Posterior vena cava (tissue), 2 donors: ENCODE data around the gene CHST15. TPM values are rescaled to one million over a fixed set of nuclear protein-coding genes. Genes with fewer than 3 reads are reported as not detected.

Experiments
- DNase-seq: peaks from one replicate; pipeline ENCODE4 v3.0.0-alpha.2; 2020; ENCODE audit warnings: low spot score
- intact Hi-C, 2 donors: fragments of 100-400 bp; cut with DNase I; formaldehyde crosslinking; loops; one replicate each; pipeline versions ENCODE4 v1.14.1 to v1.14.2; 2022 to 2023
- total RNA-seq, 2 donors: library from RNA; stranded (reverse); fragmentation: NEBNext Ultra II Directional; extraction: Animal tissue kit (Norgen Biotek cat#: 25700); gene quantifications; one replicate each; pipeline ENCODE4 v1.2.1, GENCODE V29; 2021
- donor health status: DM: yes; HTN: yes; CAD: no.
- donor health status: DM: yes; HTN: yes; CAD: no.

Gene CHST15
- total RNA-seq, 2 donors from 2014 or later: 25.8 to 30.1 TPM

GRCh38 chr10:124073978-124074377 lies 19.4 kb downstream of the CHST15 start:
- intact Hi-C loops: no loop called here
- DNase-seq: no peak

- intact Hi-C loops: no loop called here
- DNase-seq: no peak
These were observed 20.9 kb downstream of the CHST15 start for GRCh38 chr10:124072541-124072940.

GRCh38 chr10:124072106-124072505 lies 21.3 kb downstream of the CHST15 start:
- no peak for DNase-seq
- intact Hi-C loops: no loop called here

- intact Hi-C loops: no loop called here
- DNase-seq: peak; percentile 63
These were observed 22.3 kb downstream of the CHST15 start for GRCh38 chr10:124071141-124071540.

GRCh38 chr10:124070666-124071065 lies 22.7 kb downstream of the CHST15 start:
- peak; percentile 48 for DNase-seq

GRCh38 chr10:124069341-124070264 lies 23.8 kb downstream of the CHST15 start:
- intact Hi-C loops: no loop called here
- peak; percentile 56 for DNase-seq

More at GRCh38 chr10:124070666-124071065, 22.7 kb downstream of the CHST15 start:
- intact Hi-C loops: no loop called here

GRCh38 chr10:124068929-124069328 lies 24.5 kb downstream of the CHST15 start:
- intact Hi-C loops: no loop called here
- DNase-seq: peak; percentile 18

- intact Hi-C loops: no loop called here
These were observed 25.5 kb downstream of the CHST15 start for GRCh38 chr10:124067825-124068400.

GRCh38 chr10:124066781-124067714 lies 26.4 kb downstream of the CHST15 start:
- intact Hi-C loops: no loop called here
- DNase-seq: peak; percentile 61

More at GRCh38 chr10:124067825-124068400, 25.5 kb downstream of the CHST15 start:
- DNase-seq: peak; percentile 67

- DNase-seq: peak; percentile 43
- intact Hi-C loops: no loop called here
These were observed 27.2 kb downstream of the CHST15 start for GRCh38 chr10:124066126-124066700.

- intact Hi-C loops: no loop called here
- DNase-seq: peak; percentile 41
These were observed 27.8 kb downstream of the CHST15 start for GRCh38 chr10:124065382-124066125.

- peak; percentile 52 for DNase-seq
These were observed 28.7 kb downstream of the CHST15 start for GRCh38 chr10:124064676-124065075.

GRCh38 chr10:124063750-124064603 lies 29.4 kb downstream of the CHST15 start:
- intact Hi-C loops: no loop called here

More at GRCh38 chr10:124064676-124065075, 28.7 kb downstream of the CHST15 start:
- intact Hi-C loops: no loop called here

GRCh38 chr10:124062390-124062789 lies 31.0 kb downstream of the CHST15 start:
- intact Hi-C loops: no loop called here
- DNase-seq: no peak

More at GRCh38 chr10:124063750-124064603, 29.4 kb downstream of the CHST15 start:
- DNase-seq: peak; percentile 68

- intact Hi-C loops: no loop called here
- no peak for DNase-seq
These were observed 32.4 kb downstream of the CHST15 start for GRCh38 chr10:124061030-124061429.

GRCh38 chr10:124060148-124060720 lies 33.2 kb downstream of the CHST15 start:
- DNase-seq: peak; percentile 47
- intact Hi-C loops: no loop called here

- DNase-seq: peak; percentile 20
- intact Hi-C loops: no loop called here
These were observed 33.8 kb downstream of the CHST15 start for GRCh38 chr10:124059551-124059950.
